Prostate gland (tissue), 2 donors: ENCODE results near the gene SETMAR.

ENCODE experiments used
- CTCF ChIP-seq, 4 experiments: fragments of 200-600 bp in 2 of 4; fragments of 450-650 bp in 2 of 4; sonication (generic) in 2 of 4; IDR thresholded peaks; 1 replicate in 3 of 4; 2 replicates in 1 of 4; pipeline ENCODE4 v1.5.1; 2016 to 2019; ENCODE audit warnings: antibody characterized with exemption in 4 of 4, mild to moderate bottlenecking in 2 of 4, moderate library complexity in 2 of 4
- POLR2A ChIP-seq: fragments of 450-650 bp; IDR thresholded peaks from one replicate; pipeline ENCODE4 v1.6.1; 2016; ENCODE audit warnings: antibody characterized with exemption, mild to moderate bottlenecking
- POLR2AphosphoS5 ChIP-seq: sonication (generic); formaldehyde crosslinking; IDR thresholded peaks from one replicate; pipeline ENCODE4 v1.6.1; 2017; ENCODE audit warnings: antibody characterized with exemption

GRCh38 chr3:4362523-4362922 is 59.4 kb downstream of the SETMAR start:
- TF ChIP-seq CTCF (IDR thresholded peaks at IDR 0.05) (no peak), POLR2A (no peak), POLR2AphosphoS5 (no peak)
